ENCODE data around the gene REC8.

Gene REC8

DNA sequence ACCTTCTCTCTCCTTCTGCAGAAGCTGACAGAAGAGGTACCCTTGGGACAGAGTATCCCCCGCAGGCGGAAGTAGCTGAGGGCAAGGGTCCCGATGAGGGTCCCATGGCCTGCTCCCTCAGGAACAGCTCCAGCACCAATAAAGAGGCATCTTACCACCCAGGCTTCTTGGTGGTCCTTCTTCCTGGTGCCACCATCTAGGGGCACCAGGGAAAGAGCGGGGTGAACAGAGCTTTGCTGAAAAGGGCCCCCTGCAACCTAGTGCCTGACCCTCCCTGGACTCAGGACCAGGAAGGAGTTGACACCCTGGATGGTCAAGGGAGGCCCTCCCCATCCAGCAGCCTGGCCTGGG is 11.4 kb upstream of the REC8 start:
- DNase-seq, result no peak

DNA sequence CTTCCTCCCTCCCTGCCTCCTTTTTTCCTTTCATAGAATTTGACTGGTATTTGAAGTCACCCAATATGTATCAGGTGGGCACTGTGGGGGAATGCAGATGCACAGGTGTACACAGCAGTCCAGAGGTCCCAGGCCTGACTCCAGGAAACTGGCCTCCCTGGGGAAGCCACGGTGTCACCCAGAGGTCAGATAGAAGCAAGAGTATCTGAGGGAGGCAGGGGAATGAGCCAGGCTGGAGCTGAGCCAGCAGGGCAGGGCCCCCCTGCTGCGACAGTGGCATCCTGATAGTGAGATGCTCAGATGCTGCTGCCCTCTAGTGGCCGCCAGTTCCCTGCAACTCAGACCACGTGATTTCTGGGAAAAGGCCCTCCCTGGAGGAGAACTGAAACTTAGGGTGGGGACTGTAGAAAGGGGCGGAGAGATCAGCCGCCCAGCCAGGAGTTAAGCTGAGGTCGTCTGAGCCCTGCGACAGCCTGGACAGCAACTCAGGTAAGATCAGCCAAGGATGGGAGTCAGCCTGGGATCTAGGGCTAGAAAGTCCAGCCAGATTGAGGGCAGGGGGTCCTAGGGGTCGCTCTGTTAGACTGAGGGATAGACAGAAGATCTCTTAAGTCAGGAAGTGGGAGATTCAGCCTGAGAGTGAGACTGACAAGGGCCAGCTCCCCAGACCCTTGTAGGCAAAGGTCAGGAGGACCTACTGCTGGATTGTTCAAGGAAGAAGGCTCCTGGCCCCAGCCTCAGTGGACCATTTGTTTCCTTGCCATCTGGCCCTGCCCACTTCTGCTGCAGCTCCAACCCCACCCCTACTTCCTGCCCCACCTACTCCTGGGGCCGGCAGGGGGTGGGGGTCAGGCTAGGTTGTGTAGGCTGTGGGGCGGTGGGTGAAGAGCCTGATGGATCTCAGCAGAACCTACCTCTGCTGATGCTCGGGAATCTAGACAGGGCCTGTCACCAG is 10.8 kb upstream of the REC8 start, which contains the start of gene IRF9:
TSS of gene IRF9 (plus strand) at position 416 of the 955 bp plus-strand sequence. CDS start 880 bp downstream, outside the sequence.
- peak; percentile 96 for DNase-seq

DNA sequence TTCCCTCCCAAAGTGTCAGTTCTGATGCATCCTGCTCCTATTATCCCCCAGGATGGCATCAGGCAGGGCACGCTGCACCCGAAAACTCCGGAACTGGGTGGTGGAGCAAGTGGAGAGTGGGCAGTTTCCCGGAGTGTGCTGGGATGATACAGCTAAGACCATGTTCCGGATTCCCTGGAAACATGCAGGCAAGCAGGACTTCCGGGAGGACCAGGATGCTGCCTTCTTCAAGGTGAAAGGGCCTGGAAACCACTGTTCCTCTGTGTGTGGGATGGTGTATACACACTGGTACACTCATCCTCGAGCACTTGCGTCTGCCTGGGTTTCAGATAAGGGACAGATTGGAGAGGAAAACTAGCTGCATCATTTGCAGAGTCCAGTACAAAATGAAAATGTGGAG is 9.8 kb upstream of the REC8 start:
- DNase-seq, result no peak

DNA sequence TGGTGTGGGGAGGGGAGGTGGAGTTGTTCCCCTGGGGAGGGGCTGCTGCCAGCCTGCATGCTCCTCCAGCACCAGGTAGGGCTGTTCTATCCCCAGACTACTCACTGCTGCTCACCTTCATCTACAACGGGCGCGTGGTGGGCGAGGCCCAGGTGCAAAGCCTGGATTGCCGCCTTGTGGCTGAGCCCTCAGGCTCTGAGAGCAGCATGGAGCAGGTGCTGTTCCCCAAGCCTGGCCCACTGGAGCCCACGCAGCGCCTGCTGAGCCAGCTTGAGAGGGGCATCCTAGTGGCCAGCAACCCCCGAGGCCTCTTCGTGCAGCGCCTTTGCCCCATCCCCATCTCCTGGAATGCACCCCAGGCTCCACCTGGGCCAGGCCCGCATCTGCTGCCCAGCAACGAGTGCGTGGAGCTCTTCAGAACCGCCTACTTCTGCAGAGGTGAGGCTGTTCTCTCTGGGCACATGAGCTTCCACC is 7.3 kb upstream of the REC8 start:
- no peak for DNase-seq

DNA sequence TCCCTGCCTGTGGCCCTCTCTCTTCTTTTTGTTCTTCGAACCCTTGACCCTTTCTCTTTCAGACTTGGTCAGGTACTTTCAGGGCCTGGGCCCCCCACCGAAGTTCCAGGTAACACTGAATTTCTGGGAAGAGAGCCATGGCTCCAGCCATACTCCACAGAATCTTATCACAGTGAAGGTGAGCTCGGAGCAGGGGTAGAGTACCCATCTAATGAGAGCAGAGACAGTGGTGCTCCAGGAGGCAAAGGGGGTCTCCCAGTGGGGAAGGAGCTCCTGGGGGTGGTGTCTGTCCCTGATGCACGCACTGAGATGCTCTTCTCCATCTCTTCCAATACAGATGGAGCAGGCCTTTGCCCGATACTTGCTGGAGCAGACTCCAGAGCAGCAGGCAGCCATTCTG is 6.1 kb upstream of the REC8 start:
- no peak for DNase-seq

DNA sequence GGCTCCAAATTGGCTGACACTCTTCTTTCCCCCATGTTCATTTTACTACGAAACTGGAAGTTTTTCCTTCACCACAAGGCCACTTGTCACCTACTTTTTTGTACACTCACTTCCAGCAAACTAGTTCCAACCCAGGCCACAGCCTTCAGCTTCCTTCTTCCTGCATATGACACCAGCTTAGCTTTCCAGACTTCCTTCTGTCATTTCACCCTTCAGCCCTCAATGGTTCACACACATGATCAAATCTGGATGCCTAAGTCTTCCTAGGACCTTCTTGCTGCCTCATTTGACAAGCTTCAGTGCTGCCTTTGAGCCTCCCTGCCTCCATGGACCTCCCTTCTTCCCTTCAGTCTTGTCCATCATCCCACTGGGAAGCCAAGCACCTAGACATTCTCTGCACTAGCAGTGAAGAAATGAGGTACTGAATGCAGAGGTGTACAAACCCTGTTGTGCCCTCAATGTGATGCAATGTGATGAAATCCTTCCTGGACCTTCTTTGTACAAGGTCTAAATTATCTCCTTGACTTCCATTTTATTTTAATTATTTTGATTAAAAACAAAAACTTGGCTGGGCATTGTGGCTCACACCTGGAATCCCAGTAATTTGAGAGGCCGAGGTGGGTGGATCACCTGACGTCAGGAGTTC is 4.3 kb upstream of the REC8 start:
- DNase-seq, result no peak

DNA sequence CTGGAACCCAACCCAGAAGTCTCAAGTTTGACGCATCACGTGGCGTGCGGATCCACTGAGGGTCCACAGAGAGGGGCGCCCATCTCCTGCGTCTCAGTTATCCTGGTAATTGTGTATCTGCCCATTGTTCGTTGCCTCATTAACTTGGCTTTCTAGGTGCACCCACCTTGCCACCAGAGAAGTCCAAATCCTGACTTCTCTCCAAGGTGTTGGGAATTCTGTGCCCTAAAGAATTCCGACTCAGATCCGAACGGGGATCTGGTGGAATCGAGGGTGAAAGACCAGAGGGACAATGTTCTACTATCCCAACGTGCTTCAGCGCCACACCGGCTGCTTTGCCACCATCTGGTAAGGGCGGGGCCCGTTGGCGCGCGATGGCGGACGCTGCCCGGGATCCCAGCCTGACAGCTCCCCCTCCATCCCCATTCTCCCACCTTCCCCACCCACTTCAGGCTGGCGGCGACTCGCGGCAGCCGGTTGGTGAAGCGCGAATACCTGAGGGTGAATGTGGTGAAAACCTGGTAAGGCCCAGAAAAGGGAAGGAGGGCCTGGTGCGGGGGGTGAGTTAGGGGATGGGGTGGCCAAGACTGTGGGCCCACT is 481 bp downstream of the REC8 start:
- no peak for DNase-seq

DNA sequence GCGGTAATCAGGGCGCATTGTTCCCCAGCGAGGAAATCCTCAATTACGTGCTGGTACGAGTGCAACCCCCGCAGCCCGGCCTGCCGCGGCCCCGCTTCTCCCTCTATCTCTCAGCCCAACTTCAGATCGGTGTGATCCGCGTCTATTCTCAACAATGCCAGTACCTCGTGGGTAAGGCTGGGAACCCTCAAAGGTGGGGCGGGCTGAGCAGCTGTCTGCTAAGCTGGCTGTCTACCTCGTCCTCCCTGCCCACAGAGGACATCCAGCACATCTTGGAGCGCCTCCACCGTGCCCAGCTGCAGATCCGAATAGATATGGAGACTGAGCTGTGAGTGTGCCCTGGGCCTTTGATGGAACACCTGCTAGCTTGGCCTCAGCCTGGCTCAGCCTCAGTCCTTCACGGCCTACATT is 996 bp downstream of the REC8 start:
- no peak for DNase-seq

DNA sequence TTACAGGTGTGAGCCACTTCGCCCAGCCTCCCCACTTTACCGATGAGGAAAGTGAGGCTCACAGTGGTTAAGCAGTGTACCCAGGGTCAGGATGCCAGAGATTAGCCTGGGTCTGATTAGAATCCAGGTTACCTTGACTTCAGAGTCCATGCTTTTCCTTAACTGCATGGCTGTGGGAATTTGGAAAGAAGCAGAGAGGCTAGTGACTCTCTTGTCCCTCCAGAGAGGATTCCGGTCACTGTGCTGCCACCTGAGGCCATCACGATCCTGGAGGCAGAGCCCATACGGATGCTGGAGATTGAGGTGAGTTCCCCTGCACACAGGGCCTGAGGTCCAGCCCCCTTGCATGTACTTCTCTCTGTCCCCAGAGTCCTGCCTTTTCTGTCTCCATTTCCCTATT is 4.7 kb downstream of the REC8 start:
- DNase-seq, result no peak

DNA sequence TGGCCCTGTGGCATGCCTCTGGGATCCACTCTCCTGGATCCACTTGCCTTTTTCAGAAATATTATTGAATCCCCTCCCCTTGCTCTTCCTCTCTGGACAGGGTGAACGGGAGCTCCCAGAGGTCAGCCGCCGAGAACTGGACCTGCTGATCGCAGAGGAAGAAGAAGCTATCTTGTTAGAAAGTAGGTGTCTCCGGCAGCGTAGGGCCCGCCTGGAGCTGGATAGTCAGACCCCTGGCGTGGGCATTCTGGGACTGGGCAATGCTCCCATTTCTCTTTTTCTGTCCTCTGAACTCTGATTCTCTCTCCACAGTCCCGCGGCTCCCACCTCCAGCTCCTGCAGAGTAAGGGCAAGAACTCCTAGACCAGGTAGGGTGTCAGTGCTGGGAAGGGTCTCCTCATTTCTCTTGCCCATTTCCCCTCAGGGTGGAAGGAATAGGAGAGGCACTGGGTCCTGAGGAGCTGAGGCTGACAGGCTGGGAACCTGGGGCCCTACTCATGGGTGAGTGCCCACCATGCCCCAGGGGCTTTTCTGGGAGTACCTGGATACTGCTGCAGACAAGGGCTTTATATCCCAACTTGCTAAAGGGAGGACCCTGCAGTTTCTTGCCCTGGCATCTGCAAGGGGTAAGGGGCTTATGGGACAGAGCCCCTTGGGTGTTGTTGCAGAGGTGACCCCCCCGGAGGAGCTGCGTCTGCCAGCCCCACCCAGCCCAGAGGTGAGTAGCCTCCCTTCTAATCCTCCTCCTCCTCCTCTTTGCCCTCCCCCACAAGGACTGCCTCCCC is 5.4 kb downstream of the REC8 start:
- no peak for DNase-seq

DNA sequence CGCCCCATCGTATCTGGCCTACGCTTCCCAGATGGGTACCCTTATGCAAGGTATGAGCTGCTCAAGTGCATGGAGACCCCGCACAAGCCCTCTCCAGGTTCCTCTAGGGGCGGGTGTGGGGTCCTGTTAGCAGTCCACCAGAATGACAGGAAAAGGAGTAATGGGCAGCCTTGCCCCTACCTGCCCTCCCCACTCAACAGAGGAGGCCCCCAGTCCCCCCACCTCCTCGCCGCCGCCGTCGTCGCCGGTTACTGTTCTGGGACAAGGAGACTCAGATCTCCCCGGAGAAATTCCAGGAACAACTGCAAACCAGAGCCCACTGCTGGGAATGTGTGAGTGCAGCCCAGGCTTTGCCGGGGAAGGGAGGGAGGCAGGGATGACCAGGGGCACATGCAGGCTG is 6.0 kb downstream of the REC8 start:
- DNase-seq, result no peak

DNA sequence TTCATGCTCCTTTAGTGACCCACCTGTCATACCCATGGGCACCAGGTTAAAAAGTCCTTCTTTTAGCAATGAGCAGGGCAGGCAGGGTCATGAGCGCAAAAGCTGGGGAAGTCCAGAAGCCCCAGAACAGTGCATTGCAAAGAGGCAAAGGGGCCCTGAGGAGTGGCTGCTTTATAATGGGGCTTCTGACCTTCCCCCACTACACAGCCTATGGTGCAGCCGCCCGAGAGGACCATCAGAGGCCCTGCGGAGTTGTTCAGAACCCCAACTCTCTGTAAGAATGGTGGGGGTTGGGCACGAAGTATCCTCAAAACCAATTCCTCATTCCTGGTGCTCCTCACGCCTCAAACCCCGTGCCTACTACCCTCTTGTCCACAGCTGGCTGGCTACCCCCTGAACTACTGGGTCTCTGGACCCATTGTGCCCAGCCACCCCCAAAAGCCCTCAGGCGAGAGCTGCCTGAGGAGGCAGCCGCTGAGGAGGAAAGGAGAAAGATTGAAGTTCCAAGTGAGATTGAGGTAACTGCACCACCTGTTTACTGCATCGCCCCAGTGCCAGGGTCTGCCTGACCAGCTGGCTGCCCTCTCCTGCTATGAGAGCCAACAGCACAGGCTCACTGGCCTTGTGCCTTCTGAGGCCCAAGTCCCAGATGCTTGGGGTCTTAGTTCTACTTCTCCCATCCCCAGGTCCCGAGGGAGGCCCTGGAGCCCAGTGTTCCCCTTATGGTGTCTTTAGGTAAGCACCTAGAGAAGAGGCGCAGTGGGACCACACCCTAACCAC is 6.7 kb downstream of the REC8 start:
- no peak for DNase-seq

DNA sequence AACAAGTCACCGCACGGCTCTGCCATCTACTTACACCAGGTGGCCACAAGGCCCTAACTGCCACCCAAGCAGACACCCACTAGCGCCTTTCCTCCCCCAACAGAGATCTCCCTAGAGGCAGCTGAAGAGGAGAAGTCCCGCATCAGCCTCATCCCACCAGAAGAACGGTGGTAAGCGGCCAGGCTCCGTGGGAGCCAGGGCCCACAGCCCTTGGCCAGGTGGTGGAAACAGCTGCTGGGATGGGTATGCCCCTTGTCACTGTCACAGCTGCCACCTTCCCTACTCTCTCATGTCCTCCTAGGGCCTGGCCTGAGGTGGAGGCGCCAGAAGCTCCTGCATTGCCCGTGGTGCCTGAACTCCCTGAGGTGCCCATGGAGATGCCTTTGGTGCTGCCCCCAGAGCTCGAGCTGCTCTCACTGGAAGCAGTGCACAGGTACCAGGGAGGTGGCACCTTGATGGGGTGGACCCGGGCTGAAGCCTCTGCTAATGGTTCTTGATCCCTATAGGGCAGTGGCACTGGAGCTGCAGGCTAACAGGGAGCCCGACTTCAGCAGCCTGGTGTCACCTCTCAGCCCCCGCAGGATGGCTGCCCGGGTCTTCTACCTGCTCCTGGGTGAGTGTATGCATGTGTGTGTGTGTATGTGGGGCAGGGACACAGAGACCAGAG is 7.5 kb downstream of the REC8 start:
- DNase-seq, result no peak

DNA sequence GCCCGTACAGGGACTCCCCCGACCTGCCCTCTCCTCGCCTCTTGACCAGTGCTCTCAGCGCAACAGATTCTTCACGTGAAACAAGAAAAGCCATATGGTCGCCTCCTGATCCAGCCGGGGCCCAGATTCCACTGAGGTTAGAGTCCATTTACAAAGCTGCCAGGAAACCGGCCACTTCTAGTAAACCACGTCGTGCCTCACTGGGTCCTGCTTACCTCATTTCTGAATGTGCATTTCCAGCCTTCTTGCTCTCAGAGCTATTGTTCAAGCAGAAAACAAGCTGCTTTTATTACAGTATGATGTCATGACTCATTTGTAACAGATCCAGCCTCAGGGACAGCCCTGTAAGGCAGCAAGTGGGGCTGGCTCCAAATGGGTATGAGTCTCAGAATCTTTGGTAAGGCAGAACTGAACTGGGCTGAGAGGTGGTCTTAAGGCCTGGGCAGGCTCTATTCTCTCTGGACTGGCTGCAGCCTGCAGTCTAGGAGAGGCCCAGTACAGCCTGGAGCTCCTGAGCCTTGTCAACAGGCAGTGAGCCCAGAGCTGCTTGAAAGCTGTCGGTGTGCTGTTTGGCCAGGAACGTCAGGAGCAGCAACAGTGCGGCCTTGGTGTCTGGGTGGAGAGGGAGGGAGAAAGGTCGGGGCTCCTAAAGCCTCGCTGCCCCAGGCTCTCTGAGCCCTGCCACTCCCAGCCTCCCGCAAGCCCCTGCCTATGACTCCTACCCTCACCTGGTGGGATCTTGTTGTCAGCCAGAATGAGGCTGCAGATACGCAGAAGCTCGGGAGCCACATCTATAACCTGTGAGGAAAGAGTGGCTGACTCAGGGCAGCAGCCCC is 8.3 kb downstream of the REC8 start:
- DNase-seq, result no peak

DNA sequence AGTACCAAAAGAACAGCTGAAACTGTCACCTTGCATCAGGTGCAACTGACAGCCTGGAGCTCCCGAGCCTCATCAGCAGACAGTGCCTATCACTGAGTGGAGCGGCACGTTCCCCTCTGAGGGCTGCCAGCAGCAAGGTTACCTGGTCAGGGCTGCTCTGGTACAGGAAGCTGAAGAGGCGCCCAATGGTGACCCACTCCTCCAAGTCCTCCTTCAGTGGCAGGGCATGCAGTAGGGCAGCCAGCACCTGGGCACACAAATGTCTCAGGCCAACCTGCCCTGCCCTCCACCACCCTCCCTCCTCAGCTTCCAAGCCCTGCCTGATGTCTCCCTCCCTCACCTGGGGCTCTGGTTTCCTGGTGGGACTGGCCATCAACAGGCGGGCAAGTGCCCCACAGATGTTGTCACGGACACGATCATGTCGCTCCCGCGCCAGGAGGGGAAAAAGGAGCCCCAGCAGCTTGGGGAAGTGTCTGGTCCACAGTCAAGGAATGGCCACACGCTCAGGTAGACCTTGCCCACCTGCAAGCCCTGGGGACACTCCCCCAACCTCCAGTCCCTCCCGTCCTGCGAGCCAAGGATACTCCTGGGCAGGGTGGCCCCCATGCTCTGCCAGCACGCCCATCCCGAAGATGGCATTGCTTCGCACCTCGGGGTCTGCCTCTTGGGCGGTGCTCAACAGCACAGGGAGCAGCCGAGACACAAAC is 9.6 kb downstream of the REC8 start:
- no peak for DNase-seq

DNA sequence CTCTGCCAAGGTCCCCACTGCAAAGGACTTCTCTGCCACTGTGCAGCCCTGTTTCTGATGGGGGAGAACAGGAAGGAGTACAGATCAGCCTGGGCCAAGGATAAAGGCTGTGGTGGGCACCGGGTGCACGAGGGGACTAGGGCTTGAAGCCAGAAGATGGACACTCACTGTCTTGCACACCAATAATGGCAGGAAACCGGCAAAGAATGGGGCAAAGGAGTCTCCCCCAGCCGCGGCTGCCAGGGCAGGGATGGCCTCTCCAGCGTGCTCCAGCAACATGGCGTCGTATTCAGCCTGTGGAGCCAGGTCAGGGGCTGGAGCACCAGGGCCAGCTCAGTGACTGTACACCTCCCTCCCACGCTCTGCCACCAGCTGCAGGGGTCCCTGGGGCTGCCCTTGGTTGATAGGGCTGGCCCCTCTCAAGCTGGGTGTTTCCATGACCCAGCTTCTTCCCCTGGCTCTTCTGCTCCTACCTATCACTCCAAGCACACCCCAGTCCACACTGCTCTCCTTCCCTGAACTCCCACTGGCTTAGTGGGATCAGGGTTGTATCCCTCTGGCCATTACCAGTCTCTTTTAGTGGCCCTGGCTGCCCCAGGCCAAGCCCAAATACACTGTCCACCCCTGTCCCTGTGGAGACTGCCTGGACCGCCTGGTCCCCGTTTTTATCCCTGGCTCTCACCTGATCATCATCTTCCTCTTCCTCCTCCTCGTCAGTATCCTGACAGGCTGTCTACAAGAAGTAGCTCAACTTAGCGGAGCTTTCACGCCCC is 10.4 kb downstream of the REC8 start:
- DNase-seq, result no peak

DNA sequence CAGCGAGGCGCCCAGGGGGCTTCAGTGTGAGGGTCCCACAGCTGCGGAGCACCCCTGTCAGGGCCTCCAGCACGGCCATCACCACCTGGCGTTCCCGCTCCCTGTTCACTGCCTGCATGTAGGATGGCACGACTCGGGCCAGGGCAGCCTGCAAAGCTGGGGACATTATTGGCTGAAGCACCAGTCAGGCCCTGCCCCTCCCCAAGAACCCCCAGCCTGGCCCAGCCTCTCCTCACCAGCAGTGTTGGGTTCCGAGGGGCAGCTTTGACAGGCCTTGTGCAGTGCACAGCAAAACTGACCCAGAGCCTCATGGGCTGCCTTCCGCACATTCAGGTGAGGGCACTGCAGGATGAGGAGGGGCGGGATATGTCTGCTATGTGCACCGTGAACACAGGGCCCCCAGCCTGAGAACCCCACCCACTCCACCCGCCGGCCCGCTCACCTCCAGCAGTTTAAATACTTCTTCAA is 11.2 kb downstream of the REC8 start:
- no peak for DNase-seq

DNA sequence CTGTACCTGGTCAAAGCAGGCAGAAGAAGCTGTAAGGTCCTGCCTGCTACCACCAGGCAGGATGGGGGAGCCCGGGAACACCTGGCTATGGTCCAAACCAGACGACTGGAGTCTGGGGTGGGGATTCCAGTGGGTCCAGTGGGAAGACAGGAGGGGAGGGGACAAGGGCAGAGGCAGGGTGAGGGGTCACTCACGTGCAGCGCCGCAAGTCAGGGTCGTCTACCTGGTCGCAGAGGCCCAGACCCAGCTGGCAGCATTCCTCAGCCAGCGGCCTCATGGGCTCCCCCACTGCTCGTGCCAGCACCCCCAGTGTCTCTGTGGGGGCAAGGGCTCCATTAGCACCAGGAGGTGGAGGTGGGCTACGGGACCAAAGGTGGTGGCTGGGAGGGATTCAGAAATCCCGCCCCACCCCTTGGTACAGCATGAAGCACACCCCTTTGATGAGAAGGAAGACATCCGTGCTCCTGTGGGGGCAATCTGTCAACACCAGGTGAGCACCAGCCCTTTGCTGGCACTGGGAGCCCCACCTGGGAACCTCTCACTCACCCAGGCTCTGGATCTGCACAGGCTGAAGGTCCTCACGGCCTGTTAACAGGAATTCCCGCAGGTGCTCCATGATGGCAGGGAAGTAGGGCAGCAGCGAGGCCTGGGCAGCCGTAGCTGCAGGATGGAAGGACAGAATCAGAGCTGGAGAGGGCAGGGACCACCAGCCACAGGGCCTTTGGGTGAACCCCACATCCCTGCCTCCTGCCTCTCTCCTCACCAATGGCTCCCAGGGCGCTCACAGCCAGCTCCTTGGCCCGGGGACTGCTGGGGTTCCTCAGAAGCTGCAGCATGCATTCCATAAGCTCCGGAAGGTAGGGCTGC is 12.5 kb downstream of the REC8 start:
- no peak for DNase-seq
